ENCODE results near the gene CASP7.

- TF ChIP-seq, protein P1, sequence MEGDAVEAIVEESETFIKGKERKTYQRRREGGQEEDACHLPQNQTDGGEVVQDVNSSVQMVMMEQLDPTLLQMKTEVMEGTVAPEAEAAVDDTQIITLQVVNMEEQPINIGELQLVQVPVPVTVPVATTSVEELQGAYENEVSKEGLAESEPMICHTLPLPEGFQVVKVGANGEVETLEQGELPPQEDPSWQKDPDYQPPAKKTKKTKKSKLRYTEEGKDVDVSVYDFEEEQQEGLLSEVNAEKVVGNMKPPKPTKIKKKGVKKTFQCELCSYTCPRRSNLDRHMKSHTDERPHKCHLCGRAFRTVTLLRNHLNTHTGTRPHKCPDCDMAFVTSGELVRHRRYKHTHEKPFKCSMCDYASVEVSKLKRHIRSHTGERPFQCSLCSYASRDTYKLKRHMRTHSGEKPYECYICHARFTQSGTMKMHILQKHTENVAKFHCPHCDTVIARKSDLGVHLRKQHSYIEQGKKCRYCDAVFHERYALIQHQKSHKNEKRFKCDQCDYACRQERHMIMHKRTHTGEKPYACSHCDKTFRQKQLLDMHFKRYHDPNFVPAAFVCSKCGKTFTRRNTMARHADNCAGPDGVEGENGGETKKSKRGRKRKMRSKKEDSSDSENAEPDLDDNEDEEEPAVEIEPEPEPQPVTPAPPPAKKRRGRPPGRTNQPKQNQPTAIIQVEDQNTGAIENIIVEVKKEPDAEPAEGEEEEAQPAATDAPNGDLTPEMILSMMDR (IDR thresholded peaks at IDR 0.05): no peak
- TF ChIP-seq POLR2A (IDR thresholded peaks at IDR 0.05) (no peak), POLR2AphosphoS5 (IDR thresholded peaks at IDR 0.05; ENCODE audit: insufficient read depth in 1 of 2, low read depth in 1 of 2) (no peak)
Observed at GRCh38 chr10:113754125-113754524, 74.4 kb downstream of the CASP7 start.
